Posterior cingulate gyrus (tissue), 11 donors: ENCODE data around the gene GOLGA3.
"Not testable (repeated sequence)": the region's sequence is repeated elsewhere in the genome, so short reads cannot be mapped to it uniquely, and the experiment has no call there.

Experiments
- DNase-seq, 10 donors: peaks; one replicate each; pipeline versions ENCODE4 v3.0.0 to v3.0.0-alpha.2; 2020 to 2021; ENCODE audit warnings: mixed read lengths in 3 of 10
- intact Hi-C: fragments of 100-400 bp; cut with DNase I; formaldehyde crosslinking; loops from one replicate; pipeline ENCODE4 v1.15.1; 2023

Gene GOLGA3

GRCh38 chr12:132828706-132829534 is at the start of gene GOLGA3:
Gene GOLGA3, minus strand, starts transcription at chr12:132828869. Its CDS starts 6,741 bp downstream, at chr12:132822128.
- peak; percentile 89 to 99 (median 94) for DNase-seq
- intact Hi-C loops = no loop called here

- intact Hi-C loops, DNase-seq: not testable (repeated sequence)
Observed at GRCh38 chr12:132874620-132875019, 46.0 kb upstream of the GOLGA3 start.

GRCh38 chr12:132874175-132874574 is 45.5 kb upstream of the GOLGA3 start:
- DNase-seq = peak in 1 of 10 donors; percentile 27
- intact Hi-C loops = no loop called here

- peak in 1 of 10 donors; percentile 31 for DNase-seq
- intact Hi-C loops = no loop called here
Observed at GRCh38 chr12:132873724-132874123, 45.1 kb upstream of the GOLGA3 start.

- peak in 2 of 10 donors; percentile 26 to 56 for DNase-seq
- intact Hi-C loops = no loop called here
Observed at GRCh38 chr12:132872975-132873421, 44.3 kb upstream of the GOLGA3 start.

GRCh38 chr12:132872073-132872855 is 43.6 kb upstream of the GOLGA3 start:
- DNase-seq = peak in 2 of 10 donors; percentile 69 to 84
- intact Hi-C loops = no loop called here

- peak in 1 of 10 donors; percentile 77 for DNase-seq
- intact Hi-C loops = no loop called here
Observed at GRCh38 chr12:132869551-132869950, 40.9 kb upstream of the GOLGA3 start.

- peak in 1 of 10 donors; percentile 7 for DNase-seq
- intact Hi-C loops = no loop called here
Observed at GRCh38 chr12:132866251-132866828, 37.7 kb upstream of the GOLGA3 start.

GRCh38 chr12:132861558-132861957 is 32.9 kb upstream of the GOLGA3 start:
- intact Hi-C loops = no loop called here

GRCh38 chr12:132858718-132859266 is 30.1 kb upstream of the GOLGA3 start:
- DNase-seq = no peak

More at GRCh38 chr12:132861558-132861957, 32.9 kb upstream of the GOLGA3 start:
- no peak for DNase-seq

GRCh38 chr12:132857019-132857418 is 28.4 kb upstream of the GOLGA3 start:
- peak in 1 of 10 donors; percentile 59 for DNase-seq
- intact Hi-C loops = not testable (repeated sequence)

More at GRCh38 chr12:132858718-132859266, 30.1 kb upstream of the GOLGA3 start:
- intact Hi-C loops = no loop called here

- DNase-seq = peak in 2 of 10 donors; percentile 78 to 82
- intact Hi-C loops = no loop called here
Observed at GRCh38 chr12:132856581-132856980, 27.9 kb upstream of the GOLGA3 start.

GRCh38 chr12:132855211-132855610 is 26.5 kb upstream of the GOLGA3 start:
- peak in 2 of 10 donors; percentile 59 to 68 for DNase-seq
- intact Hi-C loops = not testable (repeated sequence)

GRCh38 chr12:132853285-132854092 is 24.8 kb upstream of the GOLGA3 start:
- intact Hi-C loops = no loop called here
- peak in 2 of 10 donors; percentile 54 to 76 for DNase-seq

GRCh38 chr12:132852496-132852895 is 23.8 kb upstream of the GOLGA3 start:
- intact Hi-C loops = no loop called here
- peak in 2 of 10 donors; percentile 51 to 54 for DNase-seq

GRCh38 chr12:132851465-132851864 is 22.8 kb upstream of the GOLGA3 start:
- intact Hi-C loops = no loop called here
- DNase-seq = peak in 2 of 10 donors; percentile 61 to 72

GRCh38 chr12:132850291-132850690 is 21.6 kb upstream of the GOLGA3 start:
- intact Hi-C loops = no loop called here
- peak in 1 of 10 donors; percentile 87 for DNase-seq

GRCh38 chr12:132848521-132848920 is 19.9 kb upstream of the GOLGA3 start:
- peak in 2 of 10 donors; percentile 29 to 67 for DNase-seq
- intact Hi-C loops = no loop called here
